NCI-H526 treated with DMSO at 0.1 percent for 48 hours (cell line): ENCODE measurements around the gene TRIM66.

Experiments used
- DNase-seq: peaks from one replicate; lab custom pipeline; 2025; lab: John Stamatoyannopoulos, UW

The TRIM66 gene

GRCh38 chr11:8656291-8656690 lies 26.2 kb downstream of the TRIM66 start:
- DNase-seq: no peak

- DNase-seq: no peak
Observed at GRCh38 chr11:8654503-8654902, 28.0 kb downstream of the TRIM66 start.

- no peak for DNase-seq
Observed at GRCh38 chr11:8652140-8652539, 30.3 kb downstream of the TRIM66 start.

GRCh38 chr11:8650401-8650990 lies 32.0 kb downstream of the TRIM66 start:
- no peak for DNase-seq

GRCh38 chr11:8649361-8649760 lies 33.1 kb downstream of the TRIM66 start:
- DNase-seq: no peak

GRCh38 chr11:8646873-8647272 lies 35.6 kb downstream of the TRIM66 start:
- no peak for DNase-seq

- DNase-seq: no peak
Observed at GRCh38 chr11:8642196-8642841, 40.1 kb downstream of the TRIM66 start.

GRCh38 chr11:8641332-8641731 lies 41.1 kb downstream of the TRIM66 start:
- DNase-seq: no peak

- DNase-seq: no peak
Observed at GRCh38 chr11:8640267-8640906, 42.1 kb downstream of the TRIM66 start.

- no peak for DNase-seq
Observed at GRCh38 chr11:8639655-8640054, 42.8 kb downstream of the TRIM66 start.

GRCh38 chr11:8638300-8638699 lies 44.2 kb downstream of the TRIM66 start:
- no peak for DNase-seq

- no peak for DNase-seq
Observed at GRCh38 chr11:8636127-8636526, 46.3 kb downstream of the TRIM66 start.

- DNase-seq: no peak
Observed at GRCh38 chr11:8634498-8634897, 48.0 kb downstream of the TRIM66 start.

- no peak for DNase-seq
Observed at GRCh38 chr11:8631395-8632118, 50.9 kb downstream of the TRIM66 start.

- no peak for DNase-seq
Observed at GRCh38 chr11:8624698-8625097, 57.8 kb downstream of the TRIM66 start.

GRCh38 chr11:8621147-8621546 lies 61.3 kb downstream of the TRIM66 start:
- no peak for DNase-seq

- no peak for DNase-seq
Observed at GRCh38 chr11:8617063-8617462, 65.4 kb downstream of the TRIM66 start.

GRCh38 chr11:8615291-8616032 lies 67.0 kb downstream of the TRIM66 start:
- no peak for DNase-seq

- DNase-seq: no peak
Observed at GRCh38 chr11:8614497-8614896, 68.0 kb downstream of the TRIM66 start.

- no peak for DNase-seq
Observed at GRCh38 chr11:8613036-8613435, 69.4 kb downstream of the TRIM66 start.

- no peak for DNase-seq
Observed at GRCh38 chr11:8612522-8612921, 69.9 kb downstream of the TRIM66 start.

GRCh38 chr11:8610532-8611116 lies 71.8 kb downstream of the TRIM66 start:
- no peak for DNase-seq
